ENCODE data around the gene PTCSC3.

GRCh38 chr14:36173161-36173560, 3.4 kb downstream of the PTCSC3 start:
- TF ChIP-seq CTCF (IDR thresholded peaks at IDR 0.05) = no peak
- TF ChIP-seq EP300 (IDR thresholded peaks at IDR 0.05) = no peak
- TF ChIP-seq POLR2A (IDR thresholded peaks at IDR 0.05) = no peak

Measured in gastroesophageal sphincter (tissue), 3 donors.